ENCODE results near the gene DIP2C.
"Not testable (repeated sequence)": the region's sequence is repeated elsewhere in the genome, so short reads cannot be mapped to it uniquely, and the experiment has no call there.

The DIP2C gene

DNA sequence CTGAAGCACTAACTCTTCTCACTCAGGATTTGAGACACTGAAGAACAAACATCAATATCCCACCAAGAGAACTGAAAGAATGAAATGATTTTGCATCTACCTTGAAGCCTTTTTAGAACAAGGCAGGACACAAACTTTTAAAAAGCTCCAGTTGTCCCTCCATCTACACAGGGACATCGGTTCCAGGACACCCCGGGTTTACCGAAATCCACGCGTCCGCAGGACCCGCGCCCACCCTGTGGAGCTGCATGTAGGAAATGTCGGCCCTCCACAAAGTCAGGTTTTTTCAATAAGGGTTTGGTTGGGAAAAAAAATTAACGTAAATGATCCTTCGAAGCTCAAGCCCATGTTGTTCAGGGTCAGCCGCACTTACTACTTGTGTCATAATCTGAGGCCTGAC, 94.0 kb downstream of the DIP2C start:
- Mint-ChIP-seq H3K4me1 (no peaks in the 10 kb centered on the region), H3K36me3 (ENCODE audit: low read depth) (no peaks in the 10 kb centered on the region), H3K9me3 (no peaks in the 10 kb centered on the region), H3K27me3 (peaks cover 14% of the 10 kb centered on the region), H3K27ac (no peak overlapping the region), H3K4me3 (no peak overlapping the region)
- no peak for DNase-seq
- ATAC-seq = no peak

DNA sequence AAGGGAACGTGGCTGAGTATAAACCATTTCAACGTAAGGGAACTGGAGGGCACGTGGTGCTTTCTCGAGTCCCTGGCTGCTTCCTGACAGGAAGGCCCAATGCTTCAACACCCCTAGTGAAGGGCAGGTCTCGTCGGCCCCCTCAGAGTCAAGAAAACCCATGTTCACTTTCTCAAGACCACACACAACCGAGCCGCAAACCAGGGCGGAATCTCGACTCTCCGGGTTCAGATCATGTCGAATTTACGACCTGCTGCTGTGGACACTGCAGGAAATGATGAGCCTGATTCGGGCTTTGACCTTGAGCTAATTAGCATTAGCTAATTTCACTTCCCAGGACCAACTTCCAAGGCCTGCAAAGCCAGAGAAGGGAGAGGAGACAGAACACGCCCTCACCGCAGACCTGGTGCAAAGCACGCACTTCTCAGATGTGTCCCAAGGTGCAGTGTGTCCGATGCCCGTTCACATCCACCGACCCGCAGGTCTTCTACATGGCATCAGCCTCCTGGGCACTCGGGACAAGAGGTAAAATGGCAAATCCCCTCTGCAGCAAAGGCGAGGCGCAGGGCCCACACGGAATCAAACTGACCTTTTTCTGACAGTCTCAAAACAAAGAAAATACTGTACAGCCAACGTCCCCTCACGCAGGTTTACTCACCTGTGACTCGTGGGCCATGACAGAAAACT, 94.7 kb downstream of the DIP2C start:
- Mint-ChIP-seq H3K9me3 (no peaks in the 10 kb centered on the region), H3K27me3 (peaks cover 17% of the 10 kb centered on the region), H3K27ac (no peak overlapping the region)

DNA sequence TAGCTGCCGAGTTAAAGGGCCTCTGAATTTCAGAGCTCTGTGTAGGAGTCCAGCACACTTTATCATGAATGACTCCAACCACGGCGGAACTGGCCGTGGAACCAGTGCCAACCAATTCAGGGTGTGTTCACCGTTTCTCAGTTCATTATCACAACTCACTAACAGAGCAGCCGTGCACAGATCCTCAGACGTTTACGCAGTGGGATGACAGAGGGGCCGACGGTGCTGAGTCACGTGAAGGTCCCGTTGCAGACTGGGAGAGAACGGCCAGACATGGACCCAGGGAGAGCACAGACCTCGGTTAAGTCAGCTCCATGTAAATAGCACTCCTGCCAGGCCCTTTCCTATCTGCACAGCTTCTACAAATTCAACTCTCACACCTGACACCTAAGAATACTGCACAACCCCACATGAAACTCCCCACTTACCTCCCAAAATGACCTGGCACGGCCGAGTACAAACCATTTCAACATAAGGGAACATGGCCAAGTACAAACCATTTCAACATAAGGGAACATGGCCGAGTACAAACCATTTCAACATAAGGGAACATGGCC, 95.5 kb downstream of the DIP2C start:
- H3K4me1 Mint-ChIP-seq = no peaks in the 10 kb centered on the region
- H3K27ac Mint-ChIP-seq = no peak overlapping the region
- ATAC-seq = no peak
- no peak for DNase-seq
- H3K4me3 Mint-ChIP-seq = no peak overlapping the region
- H3K9me3 Mint-ChIP-seq = no peaks in the 10 kb centered on the region
- no peaks in the 10 kb centered on the region for H3K36me3 Mint-ChIP-seq (ENCODE audit: low read depth)
- peaks cover 18% of the 10 kb centered on the region for H3K27me3 Mint-ChIP-seq

More for the DNA sequence above, 94.7 kb downstream of the DIP2C start:
- ATAC-seq (no peak), DNase-seq (no peak)
- no peaks in the 10 kb centered on the region for H3K4me1 Mint-ChIP-seq
- H3K36me3 Mint-ChIP-seq (ENCODE audit: low read depth) = no peaks in the 10 kb centered on the region
- no peak overlapping the region for H3K4me3 Mint-ChIP-seq

DNA sequence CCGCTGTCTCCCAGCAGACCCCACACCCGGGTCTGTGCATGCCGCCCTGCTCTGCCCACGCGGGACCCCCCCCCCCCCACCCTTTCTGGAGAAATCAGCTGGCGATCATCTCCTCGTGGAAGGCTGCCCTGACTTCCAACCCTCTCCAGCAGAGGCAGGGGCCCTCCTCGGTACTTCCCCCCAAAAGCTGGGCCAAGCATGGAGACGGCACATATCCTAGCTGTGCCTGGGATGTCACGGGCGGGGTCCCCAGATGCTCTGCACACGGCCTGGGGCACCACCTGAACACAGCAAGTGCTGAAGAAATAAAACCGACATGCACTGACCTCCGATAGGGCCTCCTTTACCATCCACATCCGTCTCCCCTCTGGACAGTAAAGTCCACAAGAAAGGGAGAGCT, 96.0 kb downstream of the DIP2C start:
- DNase-seq (no peak), ATAC-seq (no peak)
- no peaks in the 10 kb centered on the region for H3K9me3 Mint-ChIP-seq
- no peaks in the 10 kb centered on the region for H3K36me3 Mint-ChIP-seq (ENCODE audit: low read depth)
- H3K4me3 Mint-ChIP-seq = no peak overlapping the region
- peaks cover 19% of the 10 kb centered on the region for H3K27me3 Mint-ChIP-seq
- H3K4me1 Mint-ChIP-seq = no peaks in the 10 kb centered on the region
- no peak overlapping the region for H3K27ac Mint-ChIP-seq

DNA sequence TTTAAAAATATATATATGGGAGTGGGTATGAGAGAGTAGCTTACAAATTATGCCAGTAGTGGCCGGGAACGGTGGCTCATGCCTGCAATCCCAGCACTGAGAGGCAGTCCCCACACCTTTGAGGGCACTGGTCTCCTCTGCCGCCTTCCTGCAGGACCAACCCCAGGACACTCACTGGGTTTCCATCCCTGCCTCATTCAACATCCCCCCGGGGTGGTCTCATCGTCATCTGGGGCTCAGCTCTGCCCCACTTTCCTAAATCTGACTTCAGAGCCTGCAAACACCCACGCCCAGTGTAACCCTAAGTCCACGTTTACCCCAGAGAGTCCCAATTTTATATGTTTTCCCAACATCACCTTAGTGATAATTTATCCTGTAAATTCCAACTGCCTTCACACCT, 96.5 kb downstream of the DIP2C start:
- H3K27ac Mint-ChIP-seq = no peak overlapping the region
- no peak for DNase-seq

DNA sequence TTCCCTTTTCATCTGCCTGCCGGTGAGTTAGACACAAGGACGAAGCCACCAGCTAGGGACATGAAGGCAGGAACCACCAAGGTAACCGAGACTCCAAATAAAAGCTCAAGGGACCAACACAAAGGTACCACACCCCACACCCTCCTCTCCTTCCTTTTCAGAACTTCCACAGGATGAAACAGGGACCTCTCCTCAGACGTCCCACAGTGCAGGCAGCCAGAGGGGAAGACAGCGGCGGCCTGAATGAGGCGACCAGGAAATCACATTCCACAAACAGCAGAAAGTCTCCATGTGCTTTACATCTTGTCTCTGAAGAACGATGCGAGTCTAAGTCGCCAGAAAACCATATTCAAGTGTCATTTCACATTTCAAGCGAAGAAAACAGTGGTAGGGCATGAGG, 97.8 kb downstream of the DIP2C start:
- Mint-ChIP-seq H3K27me3 (peaks cover 19% of the 10 kb centered on the region), H3K4me1 (no peaks in the 10 kb centered on the region), H3K9me3 (no peaks in the 10 kb centered on the region), H3K4me3 (no peak overlapping the region), H3K36me3 (ENCODE audit: low read depth) (no peaks in the 10 kb centered on the region), H3K27ac (no peak overlapping the region)
- no peak for DNase-seq
- ATAC-seq = no peak

More for the DNA sequence above, 96.5 kb downstream of the DIP2C start:
- Mint-ChIP-seq H3K4me3 (no peak overlapping the region), H3K4me1 (no peaks in the 10 kb centered on the region), H3K27me3 (peaks cover 19% of the 10 kb centered on the region), H3K36me3 (ENCODE audit: low read depth) (no peaks in the 10 kb centered on the region), H3K9me3 (no peaks in the 10 kb centered on the region)
- no peak for ATAC-seq

DNA sequence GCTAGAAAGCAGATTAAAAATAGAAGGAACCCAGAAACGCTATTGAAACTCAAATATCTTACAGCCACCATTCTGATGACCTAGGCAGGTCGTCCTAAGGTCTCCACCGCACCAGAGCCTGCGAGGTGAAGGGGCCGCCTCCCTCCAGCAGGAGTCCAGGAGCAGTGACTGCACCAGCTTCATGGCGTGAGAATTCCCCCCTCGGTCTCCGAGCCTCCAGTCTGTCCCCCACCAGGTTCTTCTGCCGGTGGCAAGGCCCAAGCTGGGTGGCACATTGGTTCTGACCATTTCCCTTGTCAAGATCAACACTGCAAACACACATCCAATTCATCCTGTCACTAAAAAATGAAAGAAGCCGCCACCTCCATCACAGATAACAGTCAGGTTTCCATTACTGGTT, 98.7 kb downstream of the DIP2C start:
- ATAC-seq = no peak
- Mint-ChIP-seq H3K27ac (no peak overlapping the region), H3K27me3 (peaks cover 19% of the 10 kb centered on the region), H3K4me1 (no peaks in the 10 kb centered on the region), H3K4me3 (no peak overlapping the region), H3K36me3 (ENCODE audit: low read depth) (no peaks in the 10 kb centered on the region), H3K9me3 (no peaks in the 10 kb centered on the region)
- no peak for DNase-seq

DNA sequence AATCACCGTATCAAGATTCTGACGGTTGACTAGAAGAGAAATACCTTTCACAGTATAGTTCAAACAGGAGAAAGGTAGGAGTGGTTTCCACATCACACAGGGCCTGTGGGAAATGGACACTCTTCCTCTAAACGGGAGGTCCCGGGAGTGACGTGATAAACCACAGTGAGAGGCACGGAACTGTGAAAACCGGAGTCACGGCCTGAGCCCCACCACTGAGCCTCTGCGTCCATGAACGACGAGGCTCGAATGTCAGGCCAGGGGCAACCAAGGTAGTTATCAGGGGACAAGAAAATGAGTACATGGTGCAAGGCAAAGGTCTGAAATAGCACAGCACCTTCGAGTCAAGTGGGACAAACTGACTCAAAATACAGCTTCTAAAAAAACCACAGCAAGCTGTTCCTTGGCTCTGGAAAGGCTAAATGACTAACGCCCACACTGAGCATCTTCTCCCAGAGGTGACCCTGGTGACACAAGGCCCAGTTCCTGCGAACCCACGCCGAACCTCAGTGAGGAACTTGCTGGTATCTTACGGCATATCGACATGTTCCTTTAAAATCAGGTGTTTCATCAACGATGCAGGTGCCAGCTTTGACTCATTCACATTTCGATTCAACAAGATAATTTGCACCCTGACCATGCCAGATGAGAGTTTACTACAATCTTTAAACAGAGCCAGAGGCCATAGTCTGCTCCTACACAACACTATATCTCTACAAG, 99.3 kb downstream of the DIP2C start:
- H3K27me3 Mint-ChIP-seq = peaks cover 19% of the 10 kb centered on the region
- no peak overlapping the region for H3K27ac Mint-ChIP-seq
- H3K9me3 Mint-ChIP-seq = no peaks in the 10 kb centered on the region
- H3K4me1 Mint-ChIP-seq = no peaks in the 10 kb centered on the region
- ATAC-seq (no peak), DNase-seq (no peak)
- H3K4me3 Mint-ChIP-seq = no peak overlapping the region
- H3K36me3 Mint-ChIP-seq (ENCODE audit: low read depth) = no peaks in the 10 kb centered on the region

DNA sequence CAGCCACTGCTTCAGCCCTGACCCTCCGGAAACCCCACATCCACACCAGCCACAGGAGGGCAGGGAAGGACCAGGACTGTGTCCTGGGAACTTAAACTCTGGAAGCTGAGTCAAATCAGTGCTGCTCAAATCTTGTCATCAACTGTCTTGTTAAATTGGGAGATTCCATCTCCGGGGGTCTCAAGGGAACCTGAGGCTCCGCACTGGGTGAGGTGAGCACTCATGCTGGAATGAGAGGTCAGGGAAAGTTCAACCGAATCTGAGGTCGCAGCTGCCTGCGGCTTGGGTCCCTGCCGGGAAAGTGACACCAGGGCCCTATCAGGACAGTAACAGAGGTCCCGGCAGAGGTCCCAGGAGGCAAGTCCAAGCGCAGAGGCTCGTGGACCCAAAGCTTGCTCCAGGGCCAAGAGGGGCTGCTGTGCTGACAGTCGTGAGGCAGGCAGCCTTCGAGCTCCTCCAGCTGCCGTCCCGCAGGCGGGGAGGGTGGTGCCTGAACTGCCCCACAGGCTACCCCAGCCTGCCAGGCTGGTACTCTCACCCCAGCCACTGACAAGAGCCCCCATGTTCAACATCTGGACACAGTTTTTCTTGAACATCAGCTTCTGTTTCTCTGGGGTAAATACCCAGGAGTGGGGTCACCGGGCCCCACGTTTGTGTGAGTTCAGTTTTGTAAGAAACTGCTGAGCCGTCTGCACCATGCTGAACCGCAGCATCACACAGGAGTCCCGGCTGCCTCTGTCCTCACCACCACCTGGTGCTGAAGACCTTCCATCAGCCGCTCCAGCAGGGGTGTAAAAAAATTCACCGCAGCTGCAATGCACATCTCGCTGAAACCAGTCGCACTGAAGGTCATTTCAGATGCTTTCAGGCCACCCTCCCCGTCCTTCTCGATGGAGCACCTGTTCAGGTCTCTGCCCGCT, 101.0 kb downstream of the DIP2C start:
- Mint-ChIP-seq H3K9me3 (no peaks in the 10 kb centered on the region), H3K4me3 (no peak overlapping the region), H3K27me3 (peaks cover 19% of the 10 kb centered on the region)

DNA sequence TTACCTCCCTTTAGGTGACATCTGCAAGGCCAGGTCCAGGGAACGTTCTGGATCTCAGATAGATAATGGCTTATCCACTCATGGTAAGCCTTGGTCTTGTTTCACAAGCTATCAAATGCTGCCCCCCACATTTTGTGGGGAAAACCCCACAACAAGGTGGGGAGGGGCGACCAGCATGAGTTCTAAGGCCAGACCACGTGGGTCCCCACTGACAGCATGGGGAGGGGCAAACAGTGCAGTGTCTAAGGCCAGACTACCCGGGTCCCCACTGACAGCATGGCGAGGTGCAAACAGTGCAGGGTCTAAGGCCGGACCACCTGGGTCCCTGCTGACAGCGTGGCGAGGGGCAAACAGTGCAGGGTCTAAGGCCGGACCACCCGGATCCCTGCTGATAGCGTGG, 102.8 kb downstream of the DIP2C start:
- no peaks in the 10 kb centered on the region for H3K4me1 Mint-ChIP-seq
- H3K4me3 Mint-ChIP-seq = no peak overlapping the region
- H3K36me3 Mint-ChIP-seq (ENCODE audit: low read depth) = no peaks in the 10 kb centered on the region
- H3K27ac Mint-ChIP-seq = no peak overlapping the region
- H3K9me3 Mint-ChIP-seq = no peaks in the 10 kb centered on the region
- ATAC-seq = no peak
- peaks cover 15% of the 10 kb centered on the region for H3K27me3 Mint-ChIP-seq
- DNase-seq = no peak

More for the DNA sequence above, 101.0 kb downstream of the DIP2C start:
- ATAC-seq (no peak), DNase-seq (no peak)
- no peaks in the 10 kb centered on the region for H3K36me3 Mint-ChIP-seq (ENCODE audit: low read depth)
- H3K4me1 Mint-ChIP-seq = no peaks in the 10 kb centered on the region
- H3K27ac Mint-ChIP-seq = no peak overlapping the region

DNA sequence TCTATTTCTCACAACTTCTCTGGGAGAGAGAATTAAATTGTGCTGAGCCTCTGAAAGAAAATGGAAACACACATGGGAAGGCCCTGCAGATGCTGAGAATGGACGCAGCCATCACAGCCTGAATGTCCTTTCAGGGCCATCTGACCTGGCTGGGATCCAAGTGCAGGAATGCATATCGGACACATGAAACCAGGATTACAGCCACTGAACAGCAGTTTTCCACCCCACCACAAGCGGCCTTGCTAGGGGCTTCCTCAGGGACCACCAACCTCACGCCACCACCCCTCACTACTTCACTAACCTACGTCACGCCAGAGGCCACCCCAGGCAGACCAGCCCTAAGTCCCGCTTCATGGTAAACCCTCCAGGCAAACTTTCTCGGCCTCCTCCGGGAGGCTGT, 103.3 kb downstream of the DIP2C start:
- Mint-ChIP-seq H3K4me1 (no peaks in the 10 kb centered on the region), H3K27ac (no peak overlapping the region), H3K4me3 (no peak overlapping the region), H3K27me3 (peaks cover 10% of the 10 kb centered on the region), H3K36me3 (ENCODE audit: low read depth) (no peaks in the 10 kb centered on the region), H3K9me3 (no peaks in the 10 kb centered on the region)
- DNase-seq = no peak
- no peak for ATAC-seq

DNA sequence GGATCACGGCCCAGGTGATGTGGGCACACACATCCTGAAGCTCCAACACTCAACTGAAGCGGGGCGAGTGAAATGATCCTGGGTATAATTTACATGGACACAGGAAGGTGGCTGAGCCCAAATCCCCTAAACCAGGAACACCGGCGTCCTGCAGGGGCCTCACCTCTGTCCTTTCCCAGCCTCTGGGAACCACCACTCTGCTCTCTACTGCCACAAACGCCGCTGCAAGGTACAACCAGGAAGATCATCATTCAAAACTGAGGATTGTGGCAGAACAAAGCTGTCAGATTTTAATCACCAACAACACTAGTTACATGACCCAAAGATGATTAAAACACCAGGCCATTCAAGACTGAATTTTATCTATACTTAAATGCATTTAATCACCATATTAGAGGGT, 104.0 kb downstream of the DIP2C start:
- H3K4me1 Mint-ChIP-seq = no peaks in the 10 kb centered on the region
- no peak for ATAC-seq
- H3K27me3 Mint-ChIP-seq = peaks cover 5% of the 10 kb centered on the region
- no peaks in the 10 kb centered on the region for H3K9me3 Mint-ChIP-seq
- DNase-seq = no peak
- H3K4me3 Mint-ChIP-seq = no peak overlapping the region
- no peaks in the 10 kb centered on the region for H3K36me3 Mint-ChIP-seq (ENCODE audit: low read depth)
- no peak overlapping the region for H3K27ac Mint-ChIP-seq

DNA sequence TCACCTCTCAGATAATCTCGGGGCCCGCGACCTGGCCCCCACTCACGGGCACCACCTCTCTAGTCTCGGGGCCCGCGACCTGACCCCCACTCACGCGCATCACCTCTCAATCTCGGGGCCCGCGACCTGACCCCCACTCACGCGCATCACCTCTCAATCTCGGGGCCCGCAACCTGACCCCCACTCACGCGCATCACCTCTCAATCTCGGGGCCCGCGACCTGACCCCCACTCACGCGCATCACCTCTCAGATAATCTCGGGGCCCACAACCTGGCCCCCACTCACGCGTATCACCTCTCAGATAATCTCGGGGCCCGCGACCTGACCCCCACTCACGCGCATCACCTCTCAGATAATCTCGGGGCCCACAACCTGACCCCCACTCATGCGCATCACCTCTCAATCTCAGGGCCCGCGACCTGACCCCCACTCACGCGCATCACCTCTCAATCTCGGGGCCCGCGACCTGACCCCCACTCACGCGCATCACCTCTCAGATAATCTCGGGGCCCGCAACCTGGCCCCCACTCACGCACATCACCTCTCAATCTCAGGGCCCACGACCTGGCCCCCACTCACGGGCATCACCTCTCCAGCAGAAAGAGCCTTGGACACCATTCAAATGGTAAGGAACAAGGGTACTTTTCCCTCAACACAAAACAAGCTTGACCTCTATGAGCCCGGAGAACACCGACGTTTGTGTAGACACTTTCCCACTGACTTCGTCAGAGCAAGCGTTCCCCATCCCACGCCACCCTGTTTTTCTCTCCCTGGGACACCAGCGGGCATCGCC, 104.8 kb downstream of the DIP2C start:
- H3K9me3 Mint-ChIP-seq; H3K4me3 Mint-ChIP-seq; DNase-seq; H3K36me3 Mint-ChIP-seq (ENCODE audit: low read depth); ATAC-seq; H3K27ac Mint-ChIP-seq; H3K27me3 Mint-ChIP-seq; H3K4me1 Mint-ChIP-seq: not testable (repeated sequence)

DNA sequence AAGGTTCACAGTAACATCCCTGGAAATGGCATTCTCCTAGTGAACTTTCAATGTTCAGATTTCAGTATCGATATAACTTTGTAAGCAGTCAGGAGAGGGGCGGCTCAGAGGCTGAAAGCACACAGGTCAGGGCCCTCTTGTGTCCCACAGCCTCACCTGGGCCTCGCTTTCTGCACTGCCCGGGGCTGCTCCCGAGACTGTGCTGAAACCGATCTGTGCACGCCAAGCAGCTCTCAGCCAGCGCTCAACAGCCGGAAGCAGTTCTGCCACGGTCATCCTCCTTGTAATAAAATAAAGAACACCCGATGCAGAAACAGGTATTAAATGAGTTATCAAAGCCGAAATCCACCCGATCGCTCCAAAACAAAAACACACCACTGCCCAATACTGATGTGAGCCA, 106.0 kb downstream of the DIP2C start:
- DNase-seq = no peak
- no peak for ATAC-seq
- no peak overlapping the region for H3K27ac Mint-ChIP-seq
- no peak overlapping the region for H3K4me3 Mint-ChIP-seq
- H3K36me3 Mint-ChIP-seq (ENCODE audit: low read depth) = no peaks in the 10 kb centered on the region
- no peaks in the 10 kb centered on the region for H3K27me3 Mint-ChIP-seq
- no peaks in the 10 kb centered on the region for H3K9me3 Mint-ChIP-seq
- no peaks in the 10 kb centered on the region for H3K4me1 Mint-ChIP-seq
